CD14-positive monocyte (primary cell): ENCODE data around the gene TMEM18. TPM values are rescaled to one million over a fixed set of nuclear protein-coding genes. Genes with fewer than 3 reads are reported as not detected.

Experiments used
- DNase-seq, 3 donors: peaks; one replicate each; pipeline ENCODE4 v3.0.0-alpha.2; 2011 to 2022
- H2AFZ ChIP-seq: 2 replicates; pipeline ENCODE4 v1.6.0; 2012; ENCODE audit warnings: mild to moderate bottlenecking, low read depth, low read length, inconsistent platforms; ENCODE audit not compliant: insufficient read depth, poor library complexity, severe bottlenecking
- H3K27ac ChIP-seq, 2 donors: 1 replicate in 1 of 2; 2 replicates in 1 of 2; pipeline ENCODE4 v1.5.1; 2012 to 2013; ENCODE audit warnings: low read length in 2 of 2, control low read depth in 1 of 2, inconsistent platforms in 1 of 2, low read depth in 1 of 2, mild to moderate bottlenecking in 1 of 2
- H3K27me3 ChIP-seq, 2 donors: one replicate each; pipeline versions ENCODE4 v1.6.0 to v1.6.1; 2011 to 2013; ENCODE audit warnings: low read length in 2 of 2; ENCODE audit not compliant: control insufficient read depth in 2 of 2, insufficient read depth in 2 of 2
- H3K36me3 ChIP-seq, 2 donors: replicated peaks in 1 of 2; 1 replicate in 1 of 2; 2 replicates in 1 of 2; pipeline versions ENCODE4 v1.5.1 to v1.6.1; 2012 to 2013; ENCODE audit warnings: low read length in 2 of 2, control low read depth in 1 of 2, inconsistent platforms in 1 of 2, mild to moderate bottlenecking in 1 of 2; ENCODE audit not compliant: insufficient read depth in 2 of 2, control insufficient read depth in 1 of 2
- H3K4me1 ChIP-seq, 2 donors: 1 replicate in 1 of 2; 2 replicates in 1 of 2; pipeline versions ENCODE4 v1.5.1 to v1.6.1; 2012 to 2013; ENCODE audit warnings: low read length in 2 of 2, control low read depth in 1 of 2, inconsistent platforms in 1 of 2, mild to moderate bottlenecking in 1 of 2, moderate library complexity in 1 of 2; ENCODE audit not compliant: insufficient read depth in 2 of 2, control insufficient read depth in 1 of 2
- H3K4me2 ChIP-seq: replicated peaks from 2 replicates; pipeline ENCODE3; 2012; ENCODE audit warnings: low read length, moderate library complexity, mild to moderate bottlenecking; ENCODE audit not compliant: poor library complexity, severe bottlenecking; ENCODE audit errors: extremely low read depth
- H3K4me3 ChIP-seq, 3 experiments: fragments of 200-600 bp in 1 of 3; sonication (generic) in 1 of 3; replicated peaks in 1 of 3; 1 replicate in 2 of 3; 2 replicates in 1 of 3; pipeline ENCODE4 v1.5.1; 2011 to 2013; ENCODE audit warnings: low read length in 3 of 3, mild to moderate bottlenecking in 3 of 3, control low read depth in 2 of 3, low read depth in 2 of 3, inconsistent platforms in 1 of 3, moderate library complexity in 1 of 3
- H3K79me2 ChIP-seq: 2 replicates; pipeline ENCODE4 v1.6.0; 2012; ENCODE audit warnings: mild to moderate bottlenecking, control low read depth, inconsistent platforms, low read length, moderate library complexity; ENCODE audit not compliant: insufficient read depth
- H3K9ac ChIP-seq: 2 replicates; pipeline ENCODE4 v1.6.0; 2017; ENCODE audit warnings: low read length, mild to moderate bottlenecking; ENCODE audit not compliant: insufficient read depth, poor library complexity, severe bottlenecking
- H3K9me3 ChIP-seq, 2 donors: replicated peaks in 1 of 2; 1 replicate in 1 of 2; 2 replicates in 1 of 2; pipeline versions ENCODE4 v1.5.1 to v1.6.1; 2012 to 2013; ENCODE audit warnings: low read length in 2 of 2, control low read depth in 1 of 2; ENCODE audit not compliant: control insufficient read depth in 1 of 2, insufficient read depth in 1 of 2
- H4K20me1 ChIP-seq: 2 replicates; pipeline ENCODE4 v1.6.0; 2012; ENCODE audit warnings: mild to moderate bottlenecking, low read length, control low read depth, moderate library complexity; ENCODE audit not compliant: insufficient read depth
- H3K27ac Mint-ChIP-seq, 7 donors: one replicate each; pipeline ENCODE4 v1.8.0; 2020; ENCODE audit warnings: mild to moderate bottlenecking in 7 of 7, mixed read lengths in 7 of 7, moderate library complexity in 6 of 7, inconsistent platforms in 2 of 7
- H3K27me3 Mint-ChIP-seq, 3 donors: one replicate each; pipeline ENCODE4 v1.8.0; 2021 to 2022; ENCODE audit warnings: low read depth in 3 of 3, mild to moderate bottlenecking in 3 of 3, mixed read lengths in 3 of 3, moderate library complexity in 3 of 3, inconsistent platforms in 1 of 3
- H3K36me3 Mint-ChIP-seq, 2 donors: one replicate each; pipeline ENCODE4 v1.8.0; 2020; ENCODE audit warnings: mixed read lengths in 2 of 2, inconsistent platforms in 1 of 2, mild to moderate bottlenecking in 1 of 2
- H3K4me1 Mint-ChIP-seq: one replicate; pipeline ENCODE4 v1.8.0; 2020; ENCODE audit warnings: mild to moderate bottlenecking, mixed read lengths
- H3K4me3 Mint-ChIP-seq, 2 donors: one replicate each; pipeline ENCODE4 v1.8.0; 2020; ENCODE audit warnings: mild to moderate bottlenecking in 2 of 2, mixed read lengths in 2 of 2, moderate library complexity in 1 of 2
- H3K9me3 Mint-ChIP-seq, 7 donors: one replicate each; pipeline ENCODE4 v1.8.0; 2020 to 2022; ENCODE audit warnings: mixed read lengths in 7 of 7, mild to moderate bottlenecking in 6 of 7, moderate library complexity in 6 of 7, inconsistent platforms in 2 of 7
- WGBS: methylation state at CpG from one replicate; pipeline ENCODE4 v1.1.5; 2013; ENCODE audit warnings: missing lambda C conversion rate; ENCODE audit not compliant: insufficient coverage; 5-methylcytosine and 5-hydroxymethylcytosine counted together
- intact Hi-C, 2 donors: fragments of 100-400 bp; cut with micrococcal nuclease; formaldehyde crosslinking; loops; one replicate each; pipeline versions ENCODE4 v1.15.0 to v1.15.1; 2023
- polyA plus RNA-seq, 3 donors: library from polyadenylated mRNA; depleted of rRNA in 1 of 3; unstranded in 2 of 3; stranded (reverse) in 1 of 3; fragments of 300-500 nt in 2 of 3; fragments of >200 nt in 1 of 3; fragmentation: Illumina TruSeq in 2 of 3; gene quantifications; 1 replicate in 2 of 3; 2 replicates in 1 of 3; pipeline ENCODE4 v1.2.3, GENCODE V29; 2012 to 2021
- TF ChIP-seq, protein P1 (sequence below): fragments of 200-600 bp; IDR thresholded peaks from one replicate; pipeline ENCODE4 v1.8.0; 2022; ENCODE audit warnings: antibody characterized with exemption, mild to moderate bottlenecking

The TMEM18 gene
- polyA plus RNA-seq, 3 donors, result 9.3 to 23.5 (median 21.8) TPM

DNA sequence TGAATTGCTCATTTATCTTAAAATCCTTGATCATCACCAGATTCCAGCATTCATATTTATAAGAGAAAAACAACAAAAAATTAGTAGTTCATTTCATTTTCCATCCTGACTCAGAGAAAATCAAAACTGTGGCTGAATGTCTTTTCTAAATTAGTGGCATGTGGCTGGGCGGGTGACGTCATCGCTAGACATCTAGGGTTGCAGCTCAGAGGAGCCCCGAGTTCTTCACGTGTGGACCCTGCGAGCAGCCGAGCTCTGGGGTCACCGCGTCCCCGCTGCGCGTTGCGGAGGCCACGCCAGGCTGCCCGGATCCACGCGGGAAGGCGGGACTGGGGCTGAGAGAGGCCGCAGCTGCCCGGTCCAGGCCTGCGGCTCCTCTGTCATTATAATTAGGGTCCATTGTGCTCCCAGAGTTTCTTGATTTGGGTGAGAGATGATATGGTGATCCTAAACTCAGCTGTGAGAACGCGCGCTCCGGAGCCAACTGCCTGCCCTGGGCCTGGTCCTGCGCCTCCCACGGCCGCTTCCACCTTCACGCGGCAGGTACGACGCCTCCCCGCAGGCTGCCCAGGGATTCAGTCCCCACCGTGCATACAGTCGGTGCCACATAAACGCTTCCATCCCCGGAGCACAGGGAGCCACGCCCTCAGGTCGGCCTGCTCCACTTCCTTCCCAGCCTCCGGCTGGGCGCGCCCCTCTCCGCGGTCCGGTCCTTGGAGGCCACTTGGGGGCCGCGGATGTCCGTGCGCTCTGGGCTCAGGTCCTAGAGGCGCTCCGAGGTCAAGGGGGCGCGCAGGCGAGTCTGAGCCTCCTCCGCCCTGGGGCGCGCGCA is 56.5 kb downstream of the TMEM18 start:
- WGBS, result 95% methylated on average over 58 of the region's 58 CpGs
- Histone ChIP-seq H3K27ac (no peak overlapping the region), H4K20me1 (no peaks in the 10 kb centered on the region), H3K4me2 (no peak overlapping the region), H3K36me3 (no peaks in the 10 kb centered on the region), H3K4me3 (no peak overlapping the region), H3K9me3 (peaks cover 11 to 25% of the 10 kb centered on the region in 2 donors), H3K27me3 (no peaks in the 10 kb centered on the region), H2AFZ (no peak overlapping the region), H3K9ac (no peak overlapping the region), H3K79me2 (no peaks in the 10 kb centered on the region), H3K4me1 (no peaks in the 10 kb centered on the region)
- TF ChIP-seq, protein P1, sequence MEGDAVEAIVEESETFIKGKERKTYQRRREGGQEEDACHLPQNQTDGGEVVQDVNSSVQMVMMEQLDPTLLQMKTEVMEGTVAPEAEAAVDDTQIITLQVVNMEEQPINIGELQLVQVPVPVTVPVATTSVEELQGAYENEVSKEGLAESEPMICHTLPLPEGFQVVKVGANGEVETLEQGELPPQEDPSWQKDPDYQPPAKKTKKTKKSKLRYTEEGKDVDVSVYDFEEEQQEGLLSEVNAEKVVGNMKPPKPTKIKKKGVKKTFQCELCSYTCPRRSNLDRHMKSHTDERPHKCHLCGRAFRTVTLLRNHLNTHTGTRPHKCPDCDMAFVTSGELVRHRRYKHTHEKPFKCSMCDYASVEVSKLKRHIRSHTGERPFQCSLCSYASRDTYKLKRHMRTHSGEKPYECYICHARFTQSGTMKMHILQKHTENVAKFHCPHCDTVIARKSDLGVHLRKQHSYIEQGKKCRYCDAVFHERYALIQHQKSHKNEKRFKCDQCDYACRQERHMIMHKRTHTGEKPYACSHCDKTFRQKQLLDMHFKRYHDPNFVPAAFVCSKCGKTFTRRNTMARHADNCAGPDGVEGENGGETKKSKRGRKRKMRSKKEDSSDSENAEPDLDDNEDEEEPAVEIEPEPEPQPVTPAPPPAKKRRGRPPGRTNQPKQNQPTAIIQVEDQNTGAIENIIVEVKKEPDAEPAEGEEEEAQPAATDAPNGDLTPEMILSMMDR, result no peak
- Mint-ChIP-seq H3K9me3 (peaks cover 4 to 26% (median 16%) of the 10 kb centered on the region in 7 donors), H3K36me3 (no peaks in the 10 kb centered on the region), H3K27ac (no peak overlapping the region), H3K27me3 (peaks cover 0 to 6% (median 2%) of the 10 kb centered on the region in 3 donors), H3K4me1 (no peaks in the 10 kb centered on the region), H3K4me3 (no peak overlapping the region)
- DNase-seq, result no peak
- intact Hi-C loops, result no loop called here

DNA sequence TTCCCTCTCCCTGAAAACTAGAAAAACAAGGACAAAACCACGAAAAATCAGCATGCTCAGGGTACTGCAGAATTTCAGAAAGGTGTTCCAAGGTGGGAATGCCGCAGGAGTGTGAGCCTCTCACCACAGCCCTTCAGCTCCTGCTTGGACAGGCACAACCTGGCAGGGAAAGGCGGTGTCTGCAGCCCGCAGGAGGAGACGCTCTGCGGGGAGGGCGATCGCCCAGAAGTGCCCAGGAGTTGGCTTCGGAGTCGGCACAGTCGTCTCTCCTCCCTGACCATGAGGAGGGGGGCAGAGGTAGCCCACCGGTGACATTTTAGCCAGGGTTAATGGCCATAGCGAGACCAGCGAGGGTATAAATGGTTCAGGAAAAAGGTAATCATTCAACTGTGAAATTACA is 57.2 kb downstream of the TMEM18 start:
- no peaks in the 10 kb centered on the region for H3K4me1 Mint-ChIP-seq
- no peak overlapping the region for H3K27ac Mint-ChIP-seq
- no peaks in the 10 kb centered on the region for H3K36me3 Mint-ChIP-seq
- H3K79me2 ChIP-seq, result no peaks in the 10 kb centered on the region
- 93% methylated on average over 13 of the region's 14 CpGs for WGBS
- H3K4me1 ChIP-seq, result no peaks in the 10 kb centered on the region
- H3K9me3 ChIP-seq, result peaks cover 11 to 25% of the 10 kb centered on the region in 2 donors
- TF ChIP-seq, protein P1, result no peak
- H3K4me3 Mint-ChIP-seq, result no peak overlapping the region
- peaks cover 4 to 26% (median 16%) of the 10 kb centered on the region in 7 donors for H3K9me3 Mint-ChIP-seq
- H3K27ac ChIP-seq, result no peak overlapping the region
- no peaks in the 10 kb centered on the region for H3K36me3 ChIP-seq
- no peak overlapping the region for H2AFZ ChIP-seq
- DNase-seq, result no peak
- no peaks in the 10 kb centered on the region for H4K20me1 ChIP-seq
- H3K27me3 Mint-ChIP-seq, result peaks cover 2 to 3% (median 2%) of the 10 kb centered on the region in 3 donors
- H3K4me3 ChIP-seq, result no peak overlapping the region
- intact Hi-C loops, result no loop called here
- H3K9ac ChIP-seq, result no peak overlapping the region
- H3K4me2 ChIP-seq, result no peak overlapping the region
- no peaks in the 10 kb centered on the region for H3K27me3 ChIP-seq
